GM18507 (cell line): Measurements from ENCODE around the gene SRP72.
A peak's percentile ranks its signal among the peaks of the same experiment; 100 is the strongest.
"Not testable (repeated sequence)": the region's sequence is repeated elsewhere in the genome, so short reads cannot be mapped to it uniquely, and the experiment has no call there.

ENCODE experiments used
- DNase-seq: peaks from one replicate; pipeline ENCODE4 v3.0.0; 2011; ENCODE audit warnings: low read depth; ENCODE audit not compliant: insufficient read length; ENCODE audit errors: extremely low spot score
- FAIRE-seq: peaks from 2 replicates; lab custom pipeline; 2011; peaks lifted over from hg19 to GRCh38; lab: Jason Lieb, UNC

The SRP72 gene, protein sequence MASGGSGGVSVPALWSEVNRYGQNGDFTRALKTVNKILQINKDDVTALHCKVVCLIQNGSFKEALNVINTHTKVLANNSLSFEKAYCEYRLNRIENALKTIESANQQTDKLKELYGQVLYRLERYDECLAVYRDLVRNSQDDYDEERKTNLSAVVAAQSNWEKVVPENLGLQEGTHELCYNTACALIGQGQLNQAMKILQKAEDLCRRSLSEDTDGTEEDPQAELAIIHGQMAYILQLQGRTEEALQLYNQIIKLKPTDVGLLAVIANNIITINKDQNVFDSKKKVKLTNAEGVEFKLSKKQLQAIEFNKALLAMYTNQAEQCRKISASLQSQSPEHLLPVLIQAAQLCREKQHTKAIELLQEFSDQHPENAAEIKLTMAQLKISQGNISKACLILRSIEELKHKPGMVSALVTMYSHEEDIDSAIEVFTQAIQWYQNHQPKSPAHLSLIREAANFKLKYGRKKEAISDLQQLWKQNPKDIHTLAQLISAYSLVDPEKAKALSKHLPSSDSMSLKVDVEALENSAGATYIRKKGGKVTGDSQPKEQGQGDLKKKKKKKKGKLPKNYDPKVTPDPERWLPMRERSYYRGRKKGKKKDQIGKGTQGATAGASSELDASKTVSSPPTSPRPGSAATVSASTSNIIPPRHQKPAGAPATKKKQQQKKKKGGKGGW

DNA sequence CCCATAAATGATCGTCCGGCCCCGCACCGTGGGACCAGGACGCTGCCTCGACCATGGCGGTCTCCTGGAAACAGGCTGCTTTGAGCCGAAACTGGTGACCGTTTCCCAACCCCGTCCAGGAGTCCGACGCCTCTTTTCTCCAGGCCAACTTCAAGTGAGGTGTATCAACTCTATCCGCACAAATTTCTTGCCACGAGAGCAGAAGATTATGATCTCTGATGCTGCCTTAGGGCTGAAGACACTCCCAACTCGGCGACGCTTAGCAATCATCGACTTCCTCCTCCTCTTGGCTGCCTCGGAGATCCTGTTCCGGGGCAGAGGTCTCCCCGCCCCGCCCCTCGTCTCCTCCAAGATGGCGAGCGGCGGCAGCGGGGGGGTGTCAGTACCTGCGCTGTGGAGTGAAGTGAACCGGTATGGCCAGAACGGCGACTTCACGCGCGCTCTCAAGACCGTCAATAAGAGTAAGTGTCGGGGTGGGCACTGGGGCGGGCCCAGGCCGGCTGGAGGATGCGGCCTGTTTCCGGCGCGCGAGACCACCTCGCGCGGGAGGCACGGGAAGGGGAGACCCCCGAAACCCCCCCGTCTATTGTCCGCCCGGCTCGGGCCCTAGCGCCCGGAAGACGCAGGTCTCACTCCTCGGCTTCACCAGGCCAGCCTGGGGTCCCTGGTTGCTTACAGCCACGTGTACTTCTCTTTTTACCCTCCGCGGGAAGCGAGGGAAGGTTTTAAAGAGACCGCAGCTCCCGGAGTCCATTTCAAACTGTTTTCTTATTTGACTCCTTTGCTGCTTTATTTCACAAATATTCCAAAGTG, at the start of gene SRP72:
SRP72 (plus strand) TSS at position 334 of the 813 bp plus-strand sequence; CDS start at position 353, 19 bp downstream.
- DNase-seq (peak; percentile 75), FAIRE-seq (peak; percentile 96)

DNA sequence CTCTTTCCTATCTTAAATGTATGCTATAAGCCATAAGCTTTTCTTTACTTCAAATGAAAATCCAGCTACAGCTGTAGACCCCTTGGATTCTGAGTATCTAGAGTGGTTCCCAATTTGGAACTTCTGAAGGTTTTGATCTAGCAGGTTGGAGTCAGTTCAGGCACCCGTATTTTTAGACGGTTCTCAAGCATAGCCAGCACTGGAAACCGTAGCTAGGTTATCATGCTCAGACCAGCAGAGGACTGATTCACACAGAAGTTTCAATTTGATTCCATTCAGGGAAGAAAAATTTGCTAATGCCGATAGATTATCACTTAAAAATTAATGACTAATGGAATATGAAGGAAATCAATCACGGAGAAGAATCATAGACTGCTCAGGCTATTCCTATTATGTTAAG, 43.2 kb upstream of the SRP72 start:
- FAIRE-seq (no peak), DNase-seq (no peak)

DNA sequence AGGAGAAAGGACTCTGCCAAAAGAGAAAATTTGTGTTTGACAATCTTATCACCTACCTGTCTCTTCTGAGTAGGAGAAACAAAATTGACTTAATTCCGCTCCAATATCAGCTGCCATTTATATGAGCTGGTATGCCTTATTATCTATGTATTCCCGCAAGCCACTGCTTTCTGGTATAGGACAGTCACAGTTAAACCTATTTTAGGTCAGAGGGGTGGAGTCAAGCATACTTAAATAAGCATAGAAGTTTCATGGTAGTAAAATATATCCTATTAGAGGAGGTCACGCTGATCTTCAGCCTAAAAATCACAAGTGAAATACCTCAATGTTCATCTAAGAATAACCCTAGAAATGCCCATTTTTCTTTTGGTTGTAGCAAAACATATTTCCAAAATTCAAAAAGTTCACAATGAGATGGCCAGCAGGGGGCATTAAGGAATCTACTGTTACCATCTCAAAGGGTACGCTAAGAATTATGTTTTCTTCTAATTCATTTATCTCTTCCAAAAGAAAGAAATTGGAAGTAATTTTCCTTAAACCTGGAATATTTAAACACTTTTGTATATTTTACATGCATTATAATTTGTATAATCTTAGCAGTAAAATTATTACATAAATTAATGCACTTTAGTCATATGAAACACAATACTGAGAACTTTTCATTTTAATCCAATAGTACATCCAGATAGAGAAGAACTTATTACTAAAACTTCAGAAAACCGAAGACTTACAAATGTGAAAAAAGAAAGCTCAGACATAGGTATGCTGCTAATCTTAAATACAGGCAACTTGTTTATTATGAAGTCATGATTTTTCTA, 42.5 kb upstream of the SRP72 start:
- peak; percentile 82 for FAIRE-seq
- DNase-seq = no peak

DNA sequence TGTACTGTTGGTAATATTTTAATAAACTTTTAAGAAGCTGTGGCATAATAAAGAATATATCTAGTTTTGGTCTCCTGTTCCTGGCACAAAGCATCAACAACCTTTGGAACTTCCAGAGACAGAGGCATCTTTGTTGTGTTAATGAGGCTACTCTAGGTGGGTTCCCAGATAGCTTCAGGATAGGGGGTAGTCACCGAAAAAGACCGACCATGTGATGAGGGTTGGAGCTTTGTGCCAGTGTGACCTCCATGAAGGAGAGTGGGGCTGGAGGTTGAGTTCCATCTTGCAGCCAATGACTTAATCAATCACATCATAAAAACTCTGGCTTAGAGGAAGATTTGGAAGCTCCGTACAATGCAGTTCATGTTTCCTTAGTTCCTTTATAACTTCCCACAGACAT, 41.9 kb upstream of the SRP72 start:
- FAIRE-seq = no peak
- no peak for DNase-seq

DNA sequence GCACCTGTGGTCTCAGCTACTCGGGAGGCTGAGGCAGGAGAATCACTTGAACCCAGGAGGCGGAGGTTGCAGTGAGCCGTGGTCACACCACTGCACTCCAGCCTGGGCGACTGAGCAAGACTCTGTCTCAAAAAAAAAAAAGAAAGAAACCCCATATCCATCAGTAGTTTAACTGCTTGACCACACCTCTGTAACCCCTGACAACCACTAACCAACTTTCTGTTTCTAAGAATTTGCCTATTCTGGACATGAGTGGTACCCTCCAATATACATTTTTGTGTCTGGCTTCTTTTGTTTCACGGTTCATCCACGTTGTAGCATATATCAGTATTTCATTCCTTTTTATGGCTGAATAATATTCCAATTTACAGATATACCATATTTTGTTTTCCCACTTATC, 41.1 kb upstream of the SRP72 start:
- DNase-seq (no peak), FAIRE-seq (peak; percentile 72)

DNA sequence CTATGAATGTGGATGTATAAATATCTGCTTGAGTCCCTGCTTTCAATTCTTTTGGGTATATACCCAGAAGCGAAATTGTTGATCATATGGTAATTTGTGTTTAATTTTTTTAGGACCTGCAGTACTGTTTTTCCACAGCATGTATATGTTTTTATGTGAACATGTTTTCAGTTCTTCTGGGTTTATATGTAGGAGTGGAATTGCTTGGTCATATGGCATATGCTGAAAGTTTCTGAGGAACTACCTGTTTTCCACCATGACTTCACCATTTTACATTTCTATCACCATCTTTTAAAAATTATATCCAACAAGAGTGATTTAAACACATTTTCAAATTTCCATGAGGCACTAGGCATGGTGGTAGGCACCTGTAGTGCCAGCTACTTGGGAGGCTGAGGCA, 40.2 kb upstream of the SRP72 start:
- DNase-seq (no peak), FAIRE-seq (no peak)

DNA sequence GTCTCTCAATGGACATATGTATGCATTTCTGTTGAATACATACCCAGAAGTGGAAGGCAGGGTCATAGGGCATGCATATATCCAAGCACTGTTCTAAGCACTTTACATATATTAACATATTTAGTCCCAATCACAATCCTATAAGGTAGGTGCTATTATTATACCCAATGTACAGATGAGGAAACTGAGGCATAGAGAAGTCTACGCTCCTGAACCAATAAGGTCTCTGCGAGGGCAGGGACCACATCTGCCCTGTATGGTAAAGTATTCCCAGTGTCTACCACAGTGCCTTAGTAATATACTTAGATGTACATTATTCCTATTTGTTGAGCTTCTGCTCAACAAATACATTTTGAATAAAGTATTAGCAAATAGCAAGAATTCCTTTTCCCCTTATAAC, 37.2 kb upstream of the SRP72 start:
- DNase-seq (no peak), FAIRE-seq (no peak)

DNA sequence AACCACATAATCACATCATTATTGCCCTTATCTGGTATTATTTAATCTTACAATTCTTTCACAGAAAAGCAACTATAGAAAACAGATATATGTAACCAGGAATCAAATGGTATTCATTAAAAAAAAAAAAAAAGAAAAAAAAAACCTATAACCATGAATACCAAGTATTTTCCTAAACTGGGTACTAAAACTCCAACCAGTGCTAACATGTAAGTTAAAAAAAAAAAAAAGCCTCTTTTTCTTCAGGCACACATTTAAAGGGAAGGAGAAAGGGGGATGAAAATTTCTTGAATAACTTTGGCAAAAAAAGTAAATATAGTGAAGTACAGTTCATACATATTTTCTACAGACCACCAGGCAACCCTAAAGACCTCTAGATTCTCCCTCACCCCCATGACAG, 34.1 kb upstream of the SRP72 start:
- FAIRE-seq (no peak), DNase-seq (no peak)

DNA sequence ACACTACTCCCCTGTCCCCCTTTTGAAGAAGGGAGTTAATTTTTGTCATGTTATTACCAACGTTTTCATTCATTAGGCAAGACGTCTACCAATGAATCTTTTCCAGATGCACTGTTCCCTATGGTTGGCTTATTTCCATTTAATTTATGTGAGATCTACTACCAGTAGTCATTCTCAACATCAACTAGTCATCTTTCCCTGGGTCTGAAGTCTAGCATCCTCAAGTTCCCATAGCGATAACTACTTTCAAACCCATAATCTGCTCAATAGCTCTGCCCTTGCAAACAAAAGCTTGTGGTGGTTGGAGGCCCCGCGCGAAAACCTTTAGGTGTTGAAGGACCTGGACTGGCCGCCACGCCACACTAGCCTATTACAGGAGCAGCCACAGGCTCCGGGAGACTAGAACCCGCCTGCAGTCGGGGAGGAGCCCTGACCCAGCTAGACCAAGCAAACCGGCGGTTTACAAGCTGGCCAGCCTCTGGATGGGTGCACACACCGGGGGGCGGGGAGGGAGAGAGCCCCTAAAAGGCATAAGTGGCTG, 32.7 kb upstream of the SRP72 start:
- DNase-seq (peak; percentile 18), FAIRE-seq (no peak)

DNA sequence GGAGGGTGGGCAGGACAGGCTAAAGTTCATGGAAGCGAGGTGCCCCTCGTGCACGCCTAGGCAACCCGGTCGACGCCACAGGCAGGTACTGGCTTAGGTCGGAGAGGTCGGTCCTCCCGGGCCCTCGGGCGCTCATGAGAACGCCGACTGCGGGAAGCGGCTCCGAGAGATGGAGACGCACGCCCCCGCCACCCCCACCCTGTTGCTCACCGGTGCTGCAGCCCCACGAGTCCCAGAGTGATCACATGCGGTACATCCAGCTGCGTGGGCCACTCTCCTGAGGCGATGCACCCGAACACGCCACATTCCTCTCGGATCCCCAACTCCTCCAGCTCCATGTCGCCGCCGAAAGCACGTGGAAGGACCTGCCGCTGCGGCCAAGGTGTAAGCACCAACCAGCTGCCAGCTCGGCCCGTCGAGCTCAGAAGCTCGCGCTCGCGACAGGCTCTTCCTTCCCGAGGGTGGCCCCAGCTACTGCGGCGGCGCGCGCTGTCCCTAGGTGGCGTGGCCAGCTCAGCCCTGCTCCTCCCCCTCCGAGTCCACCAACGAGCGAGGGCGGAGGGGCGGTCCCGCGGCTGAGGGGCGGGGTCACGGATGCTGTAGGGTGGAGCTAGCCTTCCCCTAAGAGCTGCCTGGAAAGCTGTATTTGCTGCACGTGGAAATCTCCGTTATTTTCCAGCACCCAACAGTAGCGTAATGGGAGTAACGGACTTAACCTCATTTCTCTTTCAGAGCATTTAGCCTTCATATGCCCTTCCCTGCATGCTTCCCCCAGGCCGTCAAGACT, 32.1 kb upstream of the SRP72 start, which contains the start of gene PPAT:
PPAT (minus strand) TSS at position 476 of the 787 bp plus-strand sequence; CDS start at position 338, 138 bp downstream.
- FAIRE-seq (peak; percentile 97), DNase-seq (peak; percentile 93)

DNA sequence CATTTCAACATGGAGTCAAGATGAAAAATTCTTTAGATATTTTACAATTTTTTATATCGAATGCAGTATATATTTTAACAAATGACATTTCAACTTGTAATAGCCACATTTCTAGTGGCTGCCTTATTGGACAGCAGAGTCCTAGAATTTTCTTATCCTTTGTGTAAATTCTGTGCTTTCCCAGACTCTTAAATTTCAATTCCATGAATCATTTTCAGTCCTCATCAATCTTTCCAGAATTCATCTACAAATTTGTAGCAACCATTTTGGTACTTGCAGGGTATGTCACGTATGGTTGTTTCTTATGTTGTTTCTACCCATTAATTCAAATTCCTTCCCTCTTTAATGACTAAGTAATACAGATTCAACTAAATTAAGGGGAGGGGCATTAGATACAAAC, 28.7 kb upstream of the SRP72 start:
- FAIRE-seq (no peak), DNase-seq (no peak)

DNA sequence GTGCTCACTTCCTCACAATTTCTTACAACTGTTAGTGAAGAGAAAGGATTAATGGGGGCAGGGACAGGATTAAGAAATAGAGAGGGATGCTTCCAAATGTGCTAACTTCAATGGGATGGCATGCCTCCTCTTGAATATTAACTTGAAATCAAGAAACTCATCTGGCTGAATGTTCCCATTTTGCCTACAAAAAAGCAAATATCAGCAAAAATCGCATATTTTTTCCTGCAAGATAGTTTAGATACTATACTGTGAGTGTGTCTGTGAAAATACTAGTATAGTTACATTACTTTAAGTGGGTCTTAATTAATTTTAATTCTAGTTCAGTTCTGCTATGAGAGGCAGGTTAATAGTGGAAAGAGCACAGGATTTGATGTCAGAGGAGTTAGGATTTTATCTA, 26.4 kb upstream of the SRP72 start:
- no peak for FAIRE-seq
- no peak for DNase-seq

DNA sequence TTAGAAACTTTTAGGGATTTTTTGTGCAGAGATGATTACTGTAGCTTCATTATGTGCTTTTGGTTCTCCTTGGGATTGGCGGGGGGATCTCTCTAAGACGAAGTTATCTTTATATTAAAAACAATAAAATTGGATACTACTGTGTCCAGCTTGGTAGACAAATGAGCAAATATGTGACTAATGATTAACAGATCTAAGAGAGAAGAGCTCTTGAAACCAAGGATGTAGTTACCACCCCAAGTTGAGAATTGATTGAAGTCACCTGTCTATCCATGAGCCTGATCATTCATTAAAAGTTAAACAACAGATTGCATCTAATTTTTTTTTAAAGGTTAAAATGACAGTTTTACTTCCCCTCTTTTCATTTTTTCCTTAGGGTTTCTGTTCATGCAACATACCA, 22.7 kb upstream of the SRP72 start:
- FAIRE-seq = no peak
- no peak for DNase-seq

DNA sequence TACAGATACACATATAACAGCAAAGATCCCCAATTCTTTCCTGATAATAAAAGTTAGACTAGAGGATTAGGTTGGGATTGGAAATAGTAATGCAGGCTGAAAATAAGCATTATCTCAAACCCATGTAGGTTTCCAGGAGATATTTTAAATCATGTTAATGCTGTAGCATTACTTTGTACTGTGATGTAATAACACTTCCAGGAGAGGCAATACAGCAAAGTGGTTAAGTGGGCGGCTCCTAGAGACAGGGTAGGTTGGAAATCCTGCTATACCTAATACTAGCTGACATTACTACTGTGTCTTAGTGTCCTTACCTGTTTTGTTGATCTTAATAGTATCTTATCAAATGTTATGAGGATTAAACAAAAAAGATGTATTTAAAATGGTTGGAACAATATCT, 21.7 kb upstream of the SRP72 start:
- FAIRE-seq = no peak
- DNase-seq = no peak

DNA sequence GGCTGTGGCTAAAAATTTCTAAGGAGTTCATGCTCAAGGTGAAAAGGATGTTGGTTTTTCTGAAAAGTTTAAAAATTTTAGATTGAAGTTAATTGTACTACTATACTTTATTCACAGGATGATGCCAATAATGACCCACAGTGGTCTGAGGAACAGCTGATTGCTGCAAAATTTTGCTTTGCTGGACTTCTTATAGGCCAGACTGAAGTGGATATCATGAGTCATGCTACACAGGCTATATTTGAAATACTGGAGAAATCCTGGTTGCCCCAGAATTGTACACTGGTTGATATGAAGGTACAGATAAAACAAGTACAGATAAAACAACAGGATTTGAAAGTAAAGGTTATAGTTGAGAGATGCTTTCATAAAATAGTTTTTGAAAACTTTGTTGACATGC, 19.1 kb upstream of the SRP72 start:
- FAIRE-seq = no peak

DNA sequence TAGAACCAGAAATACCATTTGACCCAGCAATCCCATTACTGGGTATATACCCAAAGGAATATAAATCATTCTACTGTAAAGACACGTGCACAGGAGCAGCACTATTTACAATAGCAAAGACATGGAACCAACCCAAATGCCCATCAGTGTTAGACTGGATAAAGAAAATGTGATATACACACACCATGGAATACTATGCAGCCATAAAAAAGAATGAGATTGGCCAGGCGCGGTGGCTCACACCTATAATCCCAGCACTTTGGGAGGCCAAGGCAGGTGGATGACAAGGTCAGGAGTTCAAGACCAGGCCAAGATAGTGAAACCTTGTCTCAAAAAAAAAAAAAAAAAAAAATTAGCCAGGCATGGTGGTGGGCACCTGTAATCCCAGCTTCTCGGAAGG, 17.9 kb upstream of the SRP72 start:
- not testable (repeated sequence) for FAIRE-seq, DNase-seq

More for the DNA sequence above, 19.1 kb upstream of the SRP72 start:
- no peak for DNase-seq

DNA sequence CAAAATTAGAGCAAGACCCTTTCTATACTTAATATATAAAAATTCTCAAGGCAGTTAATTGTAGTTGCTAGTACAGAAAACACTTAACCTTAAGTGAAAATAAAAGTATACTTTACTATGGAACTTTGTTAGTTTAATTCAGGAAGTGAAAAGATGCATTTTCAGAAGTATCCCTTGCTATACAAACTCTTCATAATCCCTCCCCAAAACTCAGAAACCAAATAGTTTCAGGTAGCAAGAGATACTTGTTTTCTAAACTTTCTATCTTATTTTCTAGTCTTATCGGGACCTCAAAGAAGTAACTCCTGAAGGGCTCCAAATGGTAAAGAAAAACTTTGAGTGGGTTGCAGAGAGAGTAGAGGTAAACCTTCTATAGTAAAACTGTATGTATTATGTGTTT, 17.1 kb upstream of the SRP72 start:
- DNase-seq (no peak), FAIRE-seq (no peak)

DNA sequence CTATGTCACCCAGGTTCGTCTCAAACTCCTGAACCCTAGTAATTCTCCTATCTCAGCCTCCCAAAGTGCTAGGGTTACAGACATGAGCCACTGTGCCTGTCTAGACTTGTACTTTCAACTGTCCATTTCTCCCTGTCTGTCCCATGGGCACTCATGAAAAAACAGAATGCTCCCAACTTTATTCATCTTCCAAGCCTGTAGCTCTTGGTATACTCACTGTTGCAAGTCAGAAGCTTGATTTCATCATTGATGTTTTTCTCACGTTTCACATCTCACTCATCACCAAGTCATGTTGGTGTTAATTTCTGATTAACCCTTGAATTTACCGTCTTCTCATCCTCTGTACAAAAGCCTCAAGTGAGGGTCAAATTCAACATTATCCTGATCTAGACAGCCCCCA, 7.3 kb upstream of the SRP72 start:
- FAIRE-seq (no peak), DNase-seq (no peak)
